Measurements from ENCODE around the gene AGAP2.

- TF ChIP-seq POLR2AphosphoS5 (IDR thresholded peaks at IDR 0.05; ENCODE audit: low read depth, low read length) (no peak), REST (IDR thresholded peaks at IDR 0.05; ENCODE audit: insufficient read depth in 1 of 2, low read depth in 2 of 2, low read length in 2 of 2) (no peak), SIN3A (IDR thresholded peaks at IDR 0.05; ENCODE audit: borderline replicate concordance, insufficient read depth, low read length) (no peak), TAF1 (IDR thresholded peaks at IDR 0.05; ENCODE audit: borderline replicate concordance, insufficient read depth, low read length) (no peak)
These were observed 15.6 kb downstream of the AGAP2 start for GRCh38 chr12:57722716-57723629.
